IPS-NIHi7 (cell line): ENCODE measurements around the gene C1R.

Experiments used
- DNase-seq: peaks from one replicate; pipeline ENCODE4 v3.0.0; 2012; ENCODE audit warnings: mixed read lengths; ENCODE audit errors: extremely low spot score

C1R gene

GRCh38 chr12:7035463-7035862 is 56.8 kb downstream of the C1R start:
- DNase-seq, result no peak

- no peak for DNase-seq
These were observed 57.8 kb downstream of the C1R start for GRCh38 chr12:7034464-7034863.

GRCh38 chr12:7032990-7033389 is 59.3 kb downstream of the C1R start:
- DNase-seq, result no peak

GRCh38 chr12:7031306-7031705 is 60.9 kb downstream of the C1R start:
- no peak for DNase-seq
